HG03378 (cell line): Measurements from ENCODE around the gene GNGT1.
"Not testable (repeated sequence)": the region's sequence is repeated elsewhere in the genome, so short reads cannot be mapped to it uniquely, and the experiment has no call there.

Experiments used
- ATAC-seq: cut with Tn5 transposase; IDR thresholded peaks from one replicate; pipeline ENCODE4 v1.9.1; 2021; ENCODE audit warnings: mild to moderate bottlenecking, moderate library complexity; ENCODE audit not compliant: unreplicated experiment

The GNGT1 gene

DNA sequence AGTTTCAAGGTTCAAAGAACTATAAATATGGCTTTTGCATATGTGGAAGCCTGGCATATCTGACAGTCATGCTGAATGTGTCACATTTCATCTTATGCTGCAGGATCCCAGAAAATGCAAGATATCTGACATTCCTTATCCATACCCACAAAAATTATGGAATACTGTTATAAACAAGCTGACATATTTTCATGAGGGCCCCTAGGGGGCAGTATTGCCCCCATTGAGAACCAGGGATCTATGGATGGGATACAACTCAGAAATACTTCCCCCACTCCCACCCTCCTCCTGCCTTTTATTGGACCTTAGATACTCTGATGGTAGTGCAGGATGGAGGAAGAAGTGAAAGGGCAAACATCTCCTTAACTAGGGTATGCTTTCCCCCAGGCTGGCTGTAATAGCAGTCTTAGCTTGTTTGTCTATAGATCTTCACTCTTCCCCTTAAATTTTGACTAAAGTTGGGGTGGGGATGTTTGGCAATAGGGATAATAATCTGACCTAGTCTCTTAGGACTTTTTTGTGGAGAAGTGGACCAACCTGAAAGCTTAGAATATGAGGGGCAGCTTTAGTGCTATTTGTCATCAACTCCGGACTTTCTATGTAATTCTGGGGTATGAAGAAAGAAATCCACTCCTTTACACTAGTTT is 3.5 kb upstream of the GNGT1 start:
- no peak for ATAC-seq

DNA sequence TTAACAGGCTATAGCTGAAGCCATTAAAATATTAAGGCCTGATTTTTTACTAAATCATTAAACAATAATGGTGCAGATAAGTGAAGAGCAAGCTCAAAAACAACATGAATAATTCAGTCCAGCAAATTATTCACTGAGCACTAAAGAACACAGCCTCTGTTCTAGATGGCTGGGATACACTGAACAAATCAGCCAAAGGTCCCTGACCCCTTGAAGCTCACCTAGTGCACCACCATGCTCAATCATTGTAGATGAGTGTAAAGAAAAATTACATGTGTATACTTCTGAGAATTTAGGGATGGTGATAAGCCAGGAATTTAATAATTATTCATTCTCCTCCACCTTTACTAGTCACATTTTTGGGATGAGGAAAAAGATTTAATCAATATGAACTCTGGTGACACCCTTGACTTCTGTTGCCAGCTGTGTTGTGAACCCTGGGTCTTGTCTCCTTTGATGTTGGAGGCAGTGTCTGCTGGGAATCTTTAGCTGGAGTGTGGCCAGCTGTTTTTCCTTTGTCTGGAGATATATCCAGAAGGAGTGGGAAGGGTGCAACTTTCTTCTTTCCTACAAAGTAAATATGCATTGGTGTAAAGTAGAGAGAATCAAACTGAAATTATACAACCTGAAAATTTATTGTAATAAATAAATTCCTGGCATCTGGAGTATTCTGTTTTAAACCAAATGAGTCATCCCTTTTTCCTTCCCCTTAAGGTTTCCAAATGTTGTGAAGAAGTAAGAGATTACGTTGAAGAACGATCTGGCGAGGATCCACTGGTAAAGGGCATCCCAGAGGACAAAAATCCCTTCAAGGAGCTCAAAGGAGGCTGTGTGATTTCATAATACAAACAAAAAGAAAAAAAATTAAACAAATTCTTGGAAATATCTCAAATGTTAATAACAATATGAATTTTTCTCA is 4.0 kb downstream of the GNGT1 start:
- ATAC-seq, result no peak

DNA sequence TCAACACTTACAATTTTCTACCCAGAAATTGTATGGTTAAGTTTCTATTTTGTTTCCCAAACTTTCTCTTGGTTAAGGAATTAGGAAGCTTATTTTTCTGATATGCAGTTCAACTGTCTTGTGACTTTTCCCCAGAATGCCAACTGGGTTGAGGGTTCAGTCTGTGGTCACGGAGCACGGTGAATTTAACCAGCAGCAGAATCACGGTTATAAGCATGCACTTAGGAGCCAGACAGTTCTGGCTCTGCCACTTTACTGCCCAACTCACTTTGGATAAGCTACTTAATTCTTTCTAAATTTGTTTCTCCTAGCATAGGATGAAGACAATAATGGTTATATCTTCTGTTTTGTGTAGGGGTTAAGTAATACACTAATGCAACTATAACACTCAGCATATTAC is 4.9 kb downstream of the GNGT1 start:
- not testable (repeated sequence) for ATAC-seq

DNA sequence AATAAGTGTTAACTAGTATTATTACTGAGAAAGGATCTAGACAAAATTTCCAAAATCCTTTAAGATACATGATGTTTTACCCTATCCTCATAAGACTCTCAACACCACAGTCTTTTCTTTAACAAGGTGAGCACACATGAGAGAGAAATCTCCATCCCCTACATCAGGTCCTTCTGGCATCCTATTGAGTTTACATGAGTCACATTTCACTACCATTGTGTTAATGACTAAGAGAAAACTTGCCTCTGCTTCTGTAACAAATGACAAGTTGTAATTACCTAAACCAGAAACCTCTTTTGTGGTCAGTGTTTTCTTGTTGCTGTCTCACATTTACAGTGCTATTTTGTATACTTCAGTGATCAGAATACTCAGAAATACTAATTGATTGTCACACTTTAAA is 5.3 kb downstream of the GNGT1 start:
- not testable (repeated sequence) for ATAC-seq

DNA sequence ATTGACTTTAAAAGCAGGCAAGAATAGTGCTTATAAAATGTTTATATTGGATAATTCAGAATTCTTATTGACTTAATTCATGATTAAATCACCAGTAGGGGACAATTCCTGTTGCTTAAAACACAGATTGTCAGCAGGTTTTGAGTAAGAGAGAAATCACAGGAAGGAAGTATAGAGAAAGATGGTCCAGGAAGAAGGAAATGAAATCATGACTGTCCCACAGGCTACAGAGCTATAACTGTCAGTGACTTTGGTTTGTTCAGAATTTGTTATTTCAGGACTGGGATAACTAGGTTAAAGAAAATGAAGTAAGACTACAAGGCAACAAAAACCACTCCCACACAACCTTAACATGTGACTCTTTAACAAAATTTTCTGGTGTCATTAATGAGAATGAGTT is 6.8 kb downstream of the GNGT1 start:
- ATAC-seq, result no peak

DNA sequence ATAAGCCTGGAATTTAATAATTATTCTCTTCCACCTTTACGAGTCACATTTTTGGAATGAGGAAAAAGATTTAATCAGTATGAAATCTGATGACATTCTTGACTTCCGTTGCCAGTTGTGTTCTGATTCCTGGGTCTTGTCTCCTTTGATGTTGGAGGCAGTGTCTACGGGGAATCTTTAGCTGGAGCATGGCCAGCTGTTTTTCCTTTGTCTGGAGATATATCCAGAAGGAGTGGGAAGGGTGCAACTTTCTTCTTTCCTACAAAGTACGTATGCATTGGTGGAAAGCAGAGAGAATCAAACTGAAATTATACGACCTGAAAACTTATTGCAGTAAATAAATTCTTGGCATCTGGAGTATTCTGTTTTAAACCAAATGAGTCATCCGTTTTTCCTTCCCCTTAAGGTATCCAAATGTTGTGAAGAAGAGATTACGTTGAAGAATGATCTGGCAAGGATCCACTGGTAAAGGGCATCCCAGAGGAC is 8.3 kb downstream of the GNGT1 start:
- no peak for ATAC-seq

DNA sequence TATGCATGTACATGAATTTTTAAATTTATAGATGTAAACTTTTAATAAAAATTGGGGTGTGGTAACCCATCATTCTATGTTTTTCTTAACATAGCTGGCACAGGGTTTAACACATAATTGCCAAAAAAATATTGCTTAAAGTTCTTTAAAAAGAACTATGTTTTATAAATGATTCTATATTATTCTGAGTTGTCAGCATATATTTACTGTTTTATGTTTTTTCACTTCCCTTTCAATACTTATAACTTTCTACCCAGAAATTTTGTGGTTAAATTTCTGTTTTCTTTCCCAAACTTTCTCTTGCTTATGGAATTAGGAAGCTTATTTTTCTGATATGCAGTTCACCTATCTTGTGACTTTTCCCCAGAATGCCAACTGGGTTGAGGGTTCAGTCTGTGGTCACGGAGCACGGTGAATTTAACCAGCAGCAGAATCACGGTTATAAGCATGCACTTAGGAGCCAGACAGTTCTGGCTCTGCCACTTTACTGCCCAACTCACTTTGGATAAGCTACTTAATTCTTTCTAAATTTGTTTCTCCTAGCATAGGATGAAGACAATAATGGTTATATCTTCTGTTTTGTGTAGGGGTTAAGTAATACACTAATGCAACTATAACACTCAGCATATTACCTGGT is 9.0 kb downstream of the GNGT1 start:
- not testable (repeated sequence) for ATAC-seq

DNA sequence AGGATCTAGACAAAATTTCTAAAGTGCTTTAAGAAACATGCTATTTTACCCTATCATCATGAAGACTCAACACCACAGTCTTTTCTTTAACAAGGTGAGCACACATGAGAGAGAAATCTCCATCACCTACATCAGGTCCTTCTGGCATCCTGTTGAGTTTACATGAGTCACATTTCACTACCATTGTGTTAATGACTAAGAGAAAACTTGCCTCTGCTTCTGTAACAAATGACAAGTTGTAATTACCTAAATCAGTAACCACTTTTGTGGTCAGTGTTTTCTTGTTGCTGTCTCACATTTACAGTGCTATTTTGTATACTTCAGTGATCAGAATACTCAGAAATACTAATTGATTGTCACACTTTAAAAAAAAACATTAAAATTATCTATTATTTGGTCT is 9.5 kb downstream of the GNGT1 start:
- ATAC-seq, result peak; percentile 56

DNA sequence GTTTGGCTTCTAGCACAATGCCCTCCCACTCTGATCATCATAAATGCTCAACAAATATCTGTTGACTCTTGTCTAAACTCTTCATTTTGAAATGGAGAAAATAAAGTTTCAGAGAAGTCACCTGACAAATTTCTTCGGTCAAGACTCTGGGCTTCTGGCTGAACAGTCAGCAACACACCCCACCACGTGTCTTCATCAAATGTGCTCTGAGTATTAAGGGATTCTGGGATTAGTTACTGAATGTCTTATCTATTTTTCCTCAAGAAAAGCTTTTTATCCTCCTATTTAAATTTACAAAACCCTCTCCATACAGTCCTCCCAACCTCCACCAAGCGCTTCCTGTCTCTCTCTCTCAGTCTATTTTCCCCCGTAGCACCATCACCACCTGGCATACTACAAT is 9.9 kb downstream of the GNGT1 start:
- not testable (repeated sequence) for ATAC-seq

DNA sequence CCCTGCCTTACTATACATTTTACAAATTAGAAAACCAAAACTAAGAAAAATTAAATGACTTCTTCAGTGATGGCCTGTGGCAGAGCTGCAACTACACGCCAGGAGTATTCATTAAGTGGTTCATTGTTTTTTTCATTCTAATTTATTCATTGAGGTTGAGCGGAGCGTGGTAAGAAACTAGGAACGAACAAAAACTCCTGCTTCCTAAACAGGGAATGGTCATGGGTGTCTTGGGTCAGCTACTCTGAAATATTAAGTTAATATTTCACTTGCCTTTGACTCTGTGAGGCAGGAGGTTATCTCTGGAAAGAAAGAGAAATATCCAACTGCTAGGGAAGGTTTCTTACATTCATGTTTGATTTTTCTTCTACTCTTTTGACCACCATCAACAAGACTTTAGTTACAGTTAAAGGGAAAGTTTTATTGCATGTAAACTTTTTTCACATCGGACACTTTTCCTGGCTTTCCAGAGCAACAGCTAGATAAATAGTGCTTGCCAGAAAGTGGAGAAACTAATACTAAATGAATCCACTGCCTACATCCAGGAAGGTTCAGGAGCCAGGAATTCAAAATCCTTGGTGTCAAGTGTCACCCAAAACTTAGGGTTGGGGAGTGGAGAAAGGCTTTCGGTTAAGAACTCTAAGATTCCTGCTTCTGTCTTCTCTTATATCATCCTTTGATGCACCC is 14.3 kb downstream of the GNGT1 start:
- ATAC-seq, result no peak

DNA sequence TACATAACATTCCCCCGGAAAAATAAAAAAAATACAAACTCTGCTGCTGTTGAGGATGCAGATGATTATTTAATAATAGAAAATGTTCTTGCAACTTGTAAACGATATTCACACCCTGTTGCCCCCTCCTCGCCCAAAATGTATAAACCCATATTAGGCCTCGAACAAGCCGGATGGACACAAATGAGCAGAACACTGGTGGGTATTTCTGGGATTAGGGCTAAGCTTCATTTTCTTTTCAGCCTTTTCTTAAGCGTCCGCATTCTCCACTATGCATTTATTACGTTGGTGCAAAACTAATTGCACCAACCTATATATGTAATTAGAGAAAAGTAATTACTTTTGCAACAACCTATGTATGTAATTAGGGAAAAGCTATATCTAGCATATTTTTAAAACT is 14.8 kb downstream of the GNGT1 start:
- ATAC-seq, result no peak

DNA sequence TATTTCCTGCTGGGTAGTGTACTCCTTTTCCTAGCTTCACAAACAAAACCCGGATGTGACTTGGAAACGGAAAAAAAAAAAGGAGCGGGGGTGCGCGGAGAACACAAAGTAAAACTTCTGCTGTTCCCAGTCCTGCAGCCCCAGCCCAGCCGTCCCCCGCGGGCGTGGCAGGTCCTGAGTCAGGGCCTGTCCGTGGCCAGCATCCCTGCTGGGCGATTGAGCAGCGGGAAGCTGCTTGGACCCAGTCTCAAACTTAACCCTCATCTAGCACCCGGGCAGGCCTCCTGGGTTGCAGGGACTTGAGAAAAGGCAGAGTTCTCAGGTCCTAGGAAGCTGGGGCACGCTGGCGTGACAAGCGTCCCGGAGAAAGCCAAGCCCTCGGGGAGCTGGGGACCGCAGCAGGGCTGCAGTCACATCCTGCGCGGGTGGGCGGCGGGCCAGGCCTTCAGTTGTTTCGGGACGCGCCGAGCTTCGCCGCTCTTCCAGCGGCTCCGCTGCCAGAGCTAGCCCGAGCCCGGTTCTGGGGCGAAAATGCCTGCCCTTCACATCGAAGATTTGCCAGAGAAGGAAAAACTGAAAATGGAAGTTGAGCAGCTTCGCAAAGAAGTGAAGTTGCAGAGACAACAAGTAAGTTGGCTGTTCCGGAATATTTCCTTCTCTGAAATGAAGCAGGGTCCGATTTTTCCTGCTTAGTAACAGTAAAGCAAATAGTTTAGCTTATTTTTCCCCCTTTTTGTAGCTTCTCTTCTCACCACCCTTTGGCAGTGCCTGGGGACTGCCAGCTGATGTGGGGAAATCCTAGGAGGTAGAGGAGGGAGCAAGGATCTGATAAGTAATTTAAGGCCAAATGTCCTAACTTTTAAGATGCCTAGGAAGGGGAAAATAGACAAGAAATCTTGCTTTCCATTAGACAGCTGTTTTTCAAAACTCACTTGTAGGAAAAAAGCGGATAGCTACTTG is 15.5 kb downstream of the GNGT1 start, which contains the start of gene GNG11:
Gene GNG11 (plus strand): TSS at position 129 of the 960 bp plus-strand sequence. CDS start 403 bp downstream, at position 532.
- ATAC-seq, result peak; percentile 84

DNA sequence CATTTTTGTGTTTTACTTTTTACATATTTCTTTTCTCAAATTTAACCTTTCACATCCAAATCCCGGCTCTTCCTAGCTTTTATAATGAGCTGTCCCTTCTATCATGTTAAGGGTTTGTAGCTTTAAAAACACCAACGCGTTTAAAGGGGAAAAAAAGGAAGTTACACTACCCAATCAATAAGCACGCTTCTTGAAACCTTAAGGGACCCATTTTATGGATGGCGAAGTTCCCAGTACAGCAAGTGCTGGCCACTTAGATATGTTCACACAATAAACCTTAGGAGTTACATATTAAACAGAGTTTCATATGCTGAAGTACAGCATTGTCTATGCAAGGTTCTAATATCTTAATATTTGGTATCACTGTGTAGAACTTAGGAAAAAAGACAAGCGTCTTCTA is 16.9 kb downstream of the GNGT1 start:
- no peak for ATAC-seq

DNA sequence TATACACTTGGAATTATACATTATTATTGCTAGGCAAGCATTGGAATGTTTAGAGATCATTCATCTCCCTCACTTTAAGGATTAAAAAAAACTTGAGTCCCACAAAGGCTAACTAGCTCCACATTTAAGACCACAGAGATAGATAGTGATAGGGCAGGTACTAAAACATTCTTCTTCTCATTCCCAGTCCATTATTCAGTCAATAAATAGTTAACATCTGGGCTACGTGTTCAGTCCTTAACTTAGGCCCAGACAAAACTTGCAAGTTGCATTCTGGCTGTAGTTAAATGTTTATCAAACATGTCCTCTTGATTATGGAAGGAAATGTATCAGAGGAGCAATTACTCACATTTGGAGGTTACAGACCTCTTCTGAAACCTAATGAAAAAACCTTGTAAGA is 17.6 kb downstream of the GNGT1 start:
- no peak for ATAC-seq

DNA sequence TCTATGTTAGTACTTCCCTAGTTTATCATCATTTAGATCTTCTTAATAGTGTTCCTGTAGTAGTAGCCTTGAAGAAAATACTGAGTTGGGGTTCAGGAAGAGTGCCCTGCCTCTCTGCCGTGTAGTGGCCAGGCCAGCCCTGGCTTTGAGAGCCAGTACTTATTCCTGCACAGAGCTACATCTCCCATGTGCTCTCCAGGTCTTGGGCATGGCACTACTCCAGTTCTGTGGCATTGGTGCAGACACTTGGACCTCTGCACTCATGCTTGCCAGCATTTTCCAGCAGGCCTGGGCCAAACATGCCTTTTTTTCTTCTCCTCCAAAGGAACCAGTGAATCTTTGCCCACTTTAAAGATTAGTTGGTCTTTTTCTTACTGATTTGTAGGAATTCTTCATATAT is 20.4 kb downstream of the GNGT1 start:
- ATAC-seq, result no peak

DNA sequence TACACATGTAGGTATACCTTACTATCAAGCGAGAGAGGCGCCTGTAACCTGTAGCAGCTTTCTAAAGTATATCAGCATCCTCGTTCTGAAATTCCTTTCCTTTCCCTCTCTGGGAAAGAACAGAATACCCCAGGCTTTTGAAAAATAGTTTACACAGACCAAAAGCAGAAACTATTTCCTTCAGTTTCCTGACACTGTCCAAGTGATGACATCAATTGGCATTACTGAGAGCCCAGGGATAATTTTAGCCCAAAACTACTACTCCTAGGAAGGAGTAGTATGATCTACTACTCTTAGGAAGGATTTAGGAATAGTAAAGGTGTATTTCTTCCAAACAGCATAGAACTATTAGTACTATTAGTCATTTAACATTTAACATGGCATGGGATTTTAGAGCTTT is 21.2 kb downstream of the GNGT1 start:
- ATAC-seq, result no peak

DNA sequence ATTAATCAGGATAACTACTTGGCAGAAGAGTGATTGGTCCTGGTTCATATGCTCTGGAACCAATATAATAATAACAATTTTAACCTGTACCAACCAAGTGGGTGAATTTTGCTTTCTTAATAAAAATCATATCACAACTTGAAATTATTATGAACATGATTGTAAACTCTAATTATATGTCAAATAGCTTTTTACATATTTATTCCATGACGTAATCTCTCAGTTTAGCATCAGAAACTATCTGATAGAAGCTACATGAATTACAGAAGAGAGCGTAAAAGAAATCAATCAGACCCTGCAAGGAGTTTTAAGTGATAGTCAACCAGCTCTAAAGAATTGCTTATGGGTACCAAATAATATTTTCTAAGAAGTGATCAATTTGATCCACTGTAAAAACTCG is 25.3 kb downstream of the GNGT1 start:
- no peak for ATAC-seq

DNA sequence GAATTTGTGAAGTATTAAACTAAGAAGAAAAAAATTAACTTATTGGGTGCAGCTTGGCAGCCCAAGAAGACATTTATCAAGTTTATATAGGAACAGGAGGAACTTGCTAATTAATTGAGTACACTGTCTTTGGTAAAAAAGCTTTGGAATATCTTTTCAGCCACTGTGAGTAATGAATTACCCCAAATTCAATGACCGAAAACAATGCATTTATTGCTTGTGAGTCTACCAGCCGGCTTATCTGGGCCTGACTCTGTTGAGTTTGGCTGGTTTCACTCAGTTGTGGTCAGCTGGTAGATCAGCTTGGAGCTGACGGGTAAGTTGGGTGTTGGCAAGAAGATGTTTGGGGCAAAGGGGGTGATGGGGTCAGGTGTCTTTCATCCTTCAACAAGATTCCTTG is 26.8 kb downstream of the GNGT1 start:
- ATAC-seq, result no peak

DNA sequence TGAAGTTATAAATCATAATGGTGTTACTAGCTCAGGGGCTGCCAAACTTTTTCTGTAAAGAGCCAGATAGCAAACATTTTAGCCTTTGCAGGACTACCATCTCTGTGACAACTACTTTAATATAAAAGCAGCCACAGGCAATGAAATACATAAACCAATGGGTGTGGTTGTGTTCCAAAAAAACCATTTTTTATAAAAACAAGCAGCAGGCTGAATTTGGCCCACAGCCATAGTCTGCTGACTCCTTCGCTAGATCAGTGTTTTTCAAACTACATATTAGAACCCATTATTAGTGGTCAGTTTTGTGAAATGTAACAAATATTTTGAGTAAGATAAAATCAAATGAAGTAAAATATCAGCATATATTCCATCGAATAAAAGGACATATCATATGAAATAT is 28.7 kb downstream of the GNGT1 start:
- ATAC-seq, result no peak

DNA sequence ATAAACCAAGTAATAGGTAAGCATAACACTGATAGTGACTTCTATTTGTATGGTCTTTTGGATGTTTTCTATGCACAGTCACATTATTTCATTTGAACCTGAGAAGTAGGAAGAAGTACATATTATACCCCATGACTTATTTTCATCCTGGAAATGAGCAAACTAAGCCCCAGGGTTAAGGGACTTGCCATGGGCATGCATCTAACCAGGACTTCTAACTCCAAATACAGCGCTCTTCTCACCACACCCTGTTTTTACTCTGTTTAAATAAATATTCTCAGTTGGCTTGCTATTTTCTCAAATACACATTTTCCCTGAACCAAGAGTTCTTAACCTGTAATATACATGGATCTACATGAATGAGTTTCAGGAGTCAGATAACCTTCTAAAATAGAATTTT is 31.5 kb downstream of the GNGT1 start:
- no peak for ATAC-seq
